ENCODE data around the gene AKAP6.

Gene AKAP6

GRCh38 chr14:32393119-32393518, 64.0 kb downstream of the AKAP6 start:
- no peak for DNase-seq (ENCODE audit: low read depth)
- TF ChIP-seq CTCF (conservative IDR thresholded peaks at IDR 0.05; ENCODE audit: low read depth, low read length), result no peak
- no peak overlapping the region for H3K4me3 ChIP-seq (ENCODE audit: low read depth, low read length)

- no peak for DNase-seq (ENCODE audit: low read depth)
- TF ChIP-seq CTCF (conservative IDR thresholded peaks at IDR 0.05; ENCODE audit: low read depth, low read length), result no peak
Observed at GRCh38 chr14:32394038-32394437, 64.9 kb downstream of the AKAP6 start.

GRCh38 chr14:32396885-32397284, 67.8 kb downstream of the AKAP6 start:
- DNase-seq (ENCODE audit: low read depth), result no peak
- no peak overlapping the region for H3K4me3 ChIP-seq (ENCODE audit: low read depth, low read length)
- TF ChIP-seq CTCF (conservative IDR thresholded peaks at IDR 0.05; ENCODE audit: low read depth, low read length), result no peak

More at GRCh38 chr14:32394038-32394437, 64.9 kb downstream of the AKAP6 start:
- H3K4me3 ChIP-seq (ENCODE audit: low read depth, low read length), result no peak overlapping the region

GRCh38 chr14:32397861-32398640, 69.0 kb downstream of the AKAP6 start:
- DNase-seq (ENCODE audit: low read depth), result peak; percentile 47
- H3K4me3 ChIP-seq (ENCODE audit: low read depth, low read length), result no peak overlapping the region
- TF ChIP-seq CTCF (conservative IDR thresholded peaks at IDR 0.05; ENCODE audit: low read depth, low read length), result no peak

- no peak for DNase-seq (ENCODE audit: low read depth)
- TF ChIP-seq CTCF (conservative IDR thresholded peaks at IDR 0.05; ENCODE audit: low read depth, low read length), result no peak
- H3K4me3 ChIP-seq (ENCODE audit: low read depth, low read length), result no peak overlapping the region
Observed at GRCh38 chr14:32399920-32400319, 70.8 kb downstream of the AKAP6 start.

- DNase-seq (ENCODE audit: low read depth), result no peak
- no peak overlapping the region for H3K4me3 ChIP-seq (ENCODE audit: low read depth, low read length)
- no peak for TF ChIP-seq CTCF (conservative IDR thresholded peaks at IDR 0.05; ENCODE audit: low read depth, low read length)
Observed at GRCh38 chr14:32400480-32400879, 71.4 kb downstream of the AKAP6 start.

GRCh38 chr14:32403021-32403420, 73.9 kb downstream of the AKAP6 start:
- no peak for DNase-seq (ENCODE audit: low read depth)
- TF ChIP-seq CTCF (conservative IDR thresholded peaks at IDR 0.05; ENCODE audit: low read depth, low read length), result no peak
- no peak overlapping the region for H3K4me3 ChIP-seq (ENCODE audit: low read depth, low read length)

All from choroid plexus epithelial cell (primary cell).